Measurements from ENCODE around the gene GPBP1L1. TPM values are rescaled to one million over a fixed set of nuclear protein-coding genes. Genes with fewer than 3 reads are reported as not detected.
A peak's percentile ranks its signal among the peaks of the same experiment; 100 is the strongest.

Gene GPBP1L1
- polyA plus RNA-seq, 1 of the 3 experiments (the other 2 are of a cell fraction) = 28.5 TPM

DNA sequence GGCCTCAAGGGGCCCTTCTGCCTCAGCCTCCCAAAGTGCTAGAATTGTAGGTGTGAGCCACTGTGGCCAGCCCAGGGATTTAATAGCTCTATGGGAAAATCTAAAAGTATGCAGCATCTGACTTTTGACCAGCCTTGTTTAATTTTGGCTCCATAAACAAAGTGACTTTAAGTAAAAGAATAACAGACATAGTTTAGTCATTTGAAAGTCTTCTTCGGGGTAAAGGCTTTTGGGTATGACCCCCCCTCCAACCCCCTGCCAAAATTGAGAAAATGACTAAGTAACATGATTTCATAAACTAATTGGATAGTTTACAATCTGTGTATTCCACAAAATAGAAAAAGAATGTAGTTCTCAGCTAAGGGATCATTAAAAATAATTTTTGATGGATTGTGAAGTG lies 17.0 kb downstream of the GPBP1L1 start (continued):
- TF ChIP-seq, protein P1, sequence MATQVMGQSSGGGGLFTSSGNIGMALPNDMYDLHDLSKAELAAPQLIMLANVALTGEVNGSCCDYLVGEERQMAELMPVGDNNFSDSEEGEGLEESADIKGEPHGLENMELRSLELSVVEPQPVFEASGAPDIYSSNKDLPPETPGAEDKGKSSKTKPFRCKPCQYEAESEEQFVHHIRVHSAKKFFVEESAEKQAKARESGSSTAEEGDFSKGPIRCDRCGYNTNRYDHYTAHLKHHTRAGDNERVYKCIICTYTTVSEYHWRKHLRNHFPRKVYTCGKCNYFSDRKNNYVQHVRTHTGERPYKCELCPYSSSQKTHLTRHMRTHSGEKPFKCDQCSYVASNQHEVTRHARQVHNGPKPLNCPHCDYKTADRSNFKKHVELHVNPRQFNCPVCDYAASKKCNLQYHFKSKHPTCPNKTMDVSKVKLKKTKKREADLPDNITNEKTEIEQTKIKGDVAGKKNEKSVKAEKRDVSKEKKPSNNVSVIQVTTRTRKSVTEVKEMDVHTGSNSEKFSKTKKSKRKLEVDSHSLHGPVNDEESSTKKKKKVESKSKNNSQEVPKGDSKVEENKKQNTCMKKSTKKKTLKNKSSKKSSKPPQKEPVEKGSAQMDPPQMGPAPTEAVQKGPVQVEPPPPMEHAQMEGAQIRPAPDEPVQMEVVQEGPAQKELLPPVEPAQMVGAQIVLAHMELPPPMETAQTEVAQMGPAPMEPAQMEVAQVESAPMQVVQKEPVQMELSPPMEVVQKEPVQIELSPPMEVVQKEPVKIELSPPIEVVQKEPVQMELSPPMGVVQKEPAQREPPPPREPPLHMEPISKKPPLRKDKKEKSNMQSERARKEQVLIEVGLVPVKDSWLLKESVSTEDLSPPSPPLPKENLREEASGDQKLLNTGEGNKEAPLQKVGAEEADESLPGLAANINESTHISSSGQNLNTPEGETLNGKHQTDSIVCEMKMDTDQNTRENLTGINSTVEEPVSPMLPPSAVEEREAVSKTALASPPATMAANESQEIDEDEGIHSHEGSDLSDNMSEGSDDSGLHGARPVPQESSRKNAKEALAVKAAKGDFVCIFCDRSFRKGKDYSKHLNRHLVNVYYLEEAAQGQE (IDR thresholded peaks at IDR 0.05; ENCODE audit: low read depth, low read length) = no peak

GRCh38 chr1:45668526-45668925 lies 17.8 kb downstream of the GPBP1L1 start:
- POLR2A ChIA-PET = no interaction called here
- DNase-seq = no peak
- H3K27ac ChIP-seq (ENCODE audit: low read depth in 2 of 2, low read length in 1 of 2) = peak overlapping the region in 1 of 2 experiments; percentile 82; a peak in 1 of 4 replicates
- no peak for TF ChIP-seq YY1 (IDR thresholded peaks at IDR 0.05; ENCODE audit: low read depth)
- no peak for TF ChIP-seq TAF1 (IDR thresholded peaks at IDR 0.05; ENCODE audit: borderline replicate concordance, low read depth, low read length)
- TF ChIP-seq GABPA (IDR thresholded peaks at IDR 0.05; ENCODE audit: low read depth) = no peak
- TF ChIP-seq POLR2AphosphoS5 (IDR thresholded peaks at IDR 0.05; ENCODE audit: low read depth, low read length) = no peak
- TF ChIP-seq TCF12 (IDR thresholded peaks at IDR 0.05) = no peak
- TF ChIP-seq, protein P2, sequence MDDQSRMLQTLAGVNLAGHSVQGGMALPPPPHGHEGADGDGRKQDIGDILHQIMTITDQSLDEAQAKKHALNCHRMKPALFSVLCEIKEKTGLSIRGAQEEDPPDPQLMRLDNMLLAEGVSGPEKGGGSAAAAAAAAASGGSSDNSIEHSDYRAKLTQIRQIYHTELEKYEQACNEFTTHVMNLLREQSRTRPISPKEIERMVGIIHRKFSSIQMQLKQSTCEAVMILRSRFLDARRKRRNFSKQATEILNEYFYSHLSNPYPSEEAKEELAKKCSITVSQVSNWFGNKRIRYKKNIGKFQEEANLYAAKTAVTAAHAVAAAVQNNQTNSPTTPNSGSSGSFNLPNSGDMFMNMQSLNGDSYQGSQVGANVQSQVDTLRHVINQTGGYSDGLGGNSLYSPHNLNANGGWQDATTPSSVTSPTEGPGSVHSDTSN (IDR thresholded peaks at IDR 0.05) = no peak
- TF ChIP-seq MEF2A (IDR thresholded peaks at IDR 0.05; ENCODE audit: borderline replicate concordance, low read depth) = no peak
- no peak for TF ChIP-seq RCOR1 (IDR thresholded peaks at IDR 0.05; ENCODE audit: low read length)
- no peak for TF ChIP-seq GATA2 (CRISPR knock-in tag; IDR thresholded peaks at IDR 0.05)
- TF ChIP-seq EZH2phosphoT487 (IDR thresholded peaks at IDR 0.05; ENCODE audit: borderline replicate concordance, low read depth) = no peak
- TF ChIP-seq EP300 (IDR thresholded peaks at IDR 0.05; ENCODE audit: borderline replicate concordance in 1 of 2, low read depth in 1 of 2, low read length in 1 of 2) = no peak
- TF ChIP-seq, protein P1 (IDR thresholded peaks at IDR 0.05; ENCODE audit: low read depth, low read length) = no peak
- no peak for TF ChIP-seq TEAD4 (IDR thresholded peaks at IDR 0.05; ENCODE audit: borderline replicate concordance, insufficient read depth)
- no peak for TF ChIP-seq FOXJ3 (CRISPR knock-in tag; IDR thresholded peaks at IDR 0.05)
- TF ChIP-seq NRF1 (IDR thresholded peaks at IDR 0.05; ENCODE audit: low read depth, low read length) = no peak
- no peak for TF ChIP-seq ELF1 (IDR thresholded peaks at IDR 0.05)
- no peak for TF ChIP-seq FOXM1 (IDR thresholded peaks at IDR 0.05; ENCODE audit: low read depth)
- TF ChIP-seq RAD21 (IDR thresholded peaks at IDR 0.05; ENCODE audit: low read length) = no peak
- no peak for TF ChIP-seq MAX (IDR thresholded peaks at IDR 0.05; ENCODE audit: low read depth)
- TF ChIP-seq ZBTB33 (IDR thresholded peaks at IDR 0.05; ENCODE audit: borderline replicate concordance, low read depth) = no peak
- H3K79me2 ChIP-seq (ENCODE audit: insufficient read depth) = peaks cover 100% of the 10 kb centered on the region
- no peak overlapping the region for H3K4me3 ChIP-seq (ENCODE audit: low read depth in 2 of 2, low read length in 1 of 2)
- H3K9me3 ChIP-seq = no peaks in the 10 kb centered on the region
- peaks cover 19% of the 10 kb centered on the region for H3F3A ChIP-seq (replicated peaks; ENCODE audit: insufficient read depth)
- H2AFZ ChIP-seq (ENCODE audit: low read depth) = no peak overlapping the region
- no peak overlapping the region for H3K4me2 ChIP-seq
- no peaks in the 10 kb centered on the region for H3K9me2 ChIP-seq
- peaks cover 0 to 2% of the 10 kb centered on the region in 2 experiments for H3K36me3 ChIP-seq (replicated peaks in 1 of 2; ENCODE audit: control insufficient read depth in 1 of 2, insufficient read depth in 2 of 2, low read length in 1 of 2)
- CTCF ChIA-PET = no interaction called here
- H3K27me3 ChIP-seq (ENCODE audit: insufficient read depth) = no peaks in the 10 kb centered on the region
- WGBS (ENCODE audit: low lambda C conversion rate) = 95% methylated on average over 4 of the region's 4 CpGs
- H4K20me1 ChIP-seq (ENCODE audit: insufficient read depth) = peaks cover 94% of the 10 kb centered on the region
- peaks cover 0 to 16% of the 10 kb centered on the region in 2 experiments; a peak in 2 of 4 replicates for H3K4me1 ChIP-seq (ENCODE audit: control insufficient read depth in 1 of 2, insufficient read depth in 2 of 2, low read depth in 1 of 2, low read length in 1 of 2)
- H3K9ac ChIP-seq = no peak overlapping the region
